T-helper 17 cell (primary cell): ENCODE results near the gene C22orf15. TPM values are rescaled to one million over a fixed set of nuclear protein-coding genes. Genes with fewer than 3 reads are reported as not detected.
A peak's percentile ranks its signal among the peaks of the same experiment; 100 is the strongest.

Experiments
- ATAC-seq: fragments of 150-1000 bp; cut with Tn5 transposase; 2 replicates; pipeline ENCODE4 v1.10.0; 2021; ENCODE audit warnings: mild to moderate bottlenecking, moderate library complexity
- DNase-seq, 3 donors: peaks; one replicate each; pipeline versions ENCODE4 v3.0.0 to v3.0.0-alpha.2; 2020 to 2021
- H3K9me3 ChIP-seq: one replicate; pipeline ENCODE4 v1.7.0; 2013; ENCODE audit warnings: low read length, mild to moderate bottlenecking; ENCODE audit not compliant: control insufficient read depth, poor library complexity, severe bottlenecking
- H3K27ac Mint-ChIP-seq: one replicate; pipeline ENCODE4 v1.8.0; 2022; ENCODE audit warnings: mild to moderate bottlenecking, moderate library complexity, mixed read lengths
- H3K27me3 Mint-ChIP-seq: one replicate; pipeline ENCODE4 v1.8.0; 2022; ENCODE audit warnings: mixed read lengths
- H3K36me3 Mint-ChIP-seq: one replicate; pipeline ENCODE4 v1.8.0; 2022; ENCODE audit warnings: low read depth, mixed read lengths
- H3K4me1 Mint-ChIP-seq: one replicate; pipeline ENCODE4 v1.8.0; 2022; ENCODE audit warnings: mild to moderate bottlenecking, mixed read lengths
- H3K4me3 Mint-ChIP-seq: one replicate; pipeline ENCODE4 v1.8.0; 2022; ENCODE audit warnings: mild to moderate bottlenecking, moderate library complexity, mixed read lengths
- total RNA-seq, 4 donors: library from RNA in 2 of 4; stranded (reverse) in 2 of 4; gene quantifications; one replicate each; pipeline ENCODE4 v1.2.3 and lab custom pipeline; 2022 to 2026

The C22orf15 gene
- total RNA-seq, 2 donors from 2014 or later: 0.30 to 0.81 TPM

GRCh38 chr22:23781511-23782183 lies 18.9 kb downstream of the C22orf15 start:
- H3K9me3 ChIP-seq: no peaks in the 10 kb centered on the region
- peak overlapping the region; percentile 27 for H3K27ac Mint-ChIP-seq
- ATAC-seq: no peak
- H3K4me1 Mint-ChIP-seq: peaks cover 3% of the 10 kb centered on the region
- DNase-seq: no peak
- no peak overlapping the region for H3K4me3 Mint-ChIP-seq
- H3K36me3 Mint-ChIP-seq: no peaks in the 10 kb centered on the region
- no peaks in the 10 kb centered on the region for H3K27me3 Mint-ChIP-seq

- no peaks in the 10 kb centered on the region for H3K9me3 ChIP-seq
- Mint-ChIP-seq H3K27me3 (no peaks in the 10 kb centered on the region), H3K27ac (peak overlapping the region; percentile 27), H3K4me3 (no peak overlapping the region), H3K4me1 (peaks cover 4% of the 10 kb centered on the region), H3K36me3 (no peaks in the 10 kb centered on the region)
- DNase-seq (no peak), ATAC-seq (no peak)
These were observed 19.5 kb downstream of the C22orf15 start for GRCh38 chr22:23782252-23782651.

- Mint-ChIP-seq H3K27ac (no peak overlapping the region), H3K36me3 (no peaks in the 10 kb centered on the region), H3K4me1 (peaks cover 4% of the 10 kb centered on the region), H3K4me3 (no peak overlapping the region), H3K27me3 (no peaks in the 10 kb centered on the region)
- DNase-seq: no peak
- H3K9me3 ChIP-seq: no peaks in the 10 kb centered on the region
- no peak for ATAC-seq
These were observed 19.9 kb downstream of the C22orf15 start for GRCh38 chr22:23782703-23783102.

- no peak overlapping the region for H3K4me3 Mint-ChIP-seq
- H3K4me1 Mint-ChIP-seq: peaks cover 4% of the 10 kb centered on the region
- H3K36me3 Mint-ChIP-seq: no peaks in the 10 kb centered on the region
- ATAC-seq (no peak), DNase-seq (no peak)
- no peaks in the 10 kb centered on the region for H3K9me3 ChIP-seq
- H3K27me3 Mint-ChIP-seq: no peaks in the 10 kb centered on the region
- H3K27ac Mint-ChIP-seq: peak overlapping the region; percentile 66
These were observed 20.7 kb downstream of the C22orf15 start for GRCh38 chr22:23783265-23784150.

GRCh38 chr22:23784215-23784732 lies 21.5 kb downstream of the C22orf15 start:
- H3K9me3 ChIP-seq: no peaks in the 10 kb centered on the region
- H3K4me1 Mint-ChIP-seq: peaks cover 6% of the 10 kb centered on the region
- H3K27ac Mint-ChIP-seq: peak overlapping the region; percentile 66
- H3K27me3 Mint-ChIP-seq: no peaks in the 10 kb centered on the region
- H3K36me3 Mint-ChIP-seq: no peaks in the 10 kb centered on the region
- ATAC-seq (no peak), DNase-seq (no peak)
- H3K4me3 Mint-ChIP-seq: no peak overlapping the region

- no peaks in the 10 kb centered on the region for H3K9me3 ChIP-seq
- DNase-seq (no peak), ATAC-seq (no peak)
- H3K4me1 Mint-ChIP-seq: peaks cover 10% of the 10 kb centered on the region
- no peaks in the 10 kb centered on the region for H3K27me3 Mint-ChIP-seq
- H3K4me3 Mint-ChIP-seq: peak overlapping the region; percentile 91
- H3K27ac Mint-ChIP-seq: peak overlapping the region; percentile 88
- H3K36me3 Mint-ChIP-seq: no peaks in the 10 kb centered on the region
These were observed 23.5 kb downstream of the C22orf15 start for GRCh38 chr22:23786261-23786710.

GRCh38 chr22:23786752-23787599 lies 24.2 kb downstream of the C22orf15 start, which contains the start of gene SMARCB1:
Gene SMARCB1 (plus strand): TSS chr22:23786966. CDS start chr22:23787170, 204 bp downstream.
- no peaks in the 10 kb centered on the region for H3K9me3 ChIP-seq
- Mint-ChIP-seq H3K4me3 (peak within 1 kb of the TSS; percentile 91), H3K27ac (peak within 1 kb of the TSS; percentile 88), H3K36me3 (no peaks in the 10 kb centered on the region), H3K4me1 (peaks cover 10% of the 10 kb centered on the region), H3K27me3 (no peaks in the 10 kb centered on the region)
- DNase-seq: peak; percentile 82 to 90 (median 90)
- ATAC-seq: peak; percentile 91

- peak; percentile 43 for ATAC-seq
- no peak for DNase-seq
- Mint-ChIP-seq H3K36me3 (no peaks in the 10 kb centered on the region), H3K4me1 (peaks cover 10% of the 10 kb centered on the region), H3K27ac (peak overlapping the region; percentile 88), H3K4me3 (peak overlapping the region; percentile 91), H3K27me3 (no peaks in the 10 kb centered on the region)
- no peaks in the 10 kb centered on the region for H3K9me3 ChIP-seq
These were observed 24.8 kb downstream of the C22orf15 start for GRCh38 chr22:23787600-23787896.

GRCh38 chr22:23787910-23788309 lies 25.1 kb downstream of the C22orf15 start:
- DNase-seq: no peak
- H3K9me3 ChIP-seq: no peaks in the 10 kb centered on the region
- Mint-ChIP-seq H3K4me3 (peak overlapping the region; percentile 91), H3K27me3 (no peaks in the 10 kb centered on the region), H3K36me3 (no peaks in the 10 kb centered on the region), H3K27ac (peak overlapping the region; percentile 88), H3K4me1 (peaks cover 10% of the 10 kb centered on the region)
- no peak for ATAC-seq

- ATAC-seq (no peak), DNase-seq (no peak)
- peak overlapping the region; percentile 1 for H3K4me3 Mint-ChIP-seq
- peaks cover 4% of the 10 kb centered on the region for H3K36me3 Mint-ChIP-seq
- no peaks in the 10 kb centered on the region for H3K27me3 Mint-ChIP-seq
- peaks cover 14% of the 10 kb centered on the region for H3K4me1 Mint-ChIP-seq
- no peaks in the 10 kb centered on the region for H3K9me3 ChIP-seq
- no peak overlapping the region for H3K27ac Mint-ChIP-seq
These were observed 26.3 kb downstream of the C22orf15 start for GRCh38 chr22:23789121-23789520.

- ATAC-seq: no peak
- no peak for DNase-seq
- peaks cover 14% of the 10 kb centered on the region for H3K4me1 Mint-ChIP-seq
- no peaks in the 10 kb centered on the region for H3K9me3 ChIP-seq
- H3K36me3 Mint-ChIP-seq: peaks cover 4% of the 10 kb centered on the region
- no peak overlapping the region for H3K27ac Mint-ChIP-seq
- H3K4me3 Mint-ChIP-seq: peak overlapping the region; percentile 1
- H3K27me3 Mint-ChIP-seq: no peaks in the 10 kb centered on the region
These were observed 26.8 kb downstream of the C22orf15 start for GRCh38 chr22:23789638-23790037.

- DNase-seq (no peak), ATAC-seq (no peak)
- no peak overlapping the region for H3K27ac Mint-ChIP-seq
- peak overlapping the region; percentile 25 for H3K4me3 Mint-ChIP-seq
- no peaks in the 10 kb centered on the region for H3K9me3 ChIP-seq
- peaks cover 14% of the 10 kb centered on the region for H3K4me1 Mint-ChIP-seq
- H3K27me3 Mint-ChIP-seq: no peaks in the 10 kb centered on the region
- peaks cover 4% of the 10 kb centered on the region for H3K36me3 Mint-ChIP-seq
These were observed 28.3 kb downstream of the C22orf15 start for GRCh38 chr22:23790819-23791737.
